ENCODE measurements around the gene SGCA. TPM values are rescaled to one million over a fixed set of nuclear protein-coding genes. Genes with fewer than 3 reads are reported as not detected.

Gene SGCA
- total and polyA plus RNA-seq, 7 donors: 2.5 to 80.1 (median 27.3) TPM

DNA sequence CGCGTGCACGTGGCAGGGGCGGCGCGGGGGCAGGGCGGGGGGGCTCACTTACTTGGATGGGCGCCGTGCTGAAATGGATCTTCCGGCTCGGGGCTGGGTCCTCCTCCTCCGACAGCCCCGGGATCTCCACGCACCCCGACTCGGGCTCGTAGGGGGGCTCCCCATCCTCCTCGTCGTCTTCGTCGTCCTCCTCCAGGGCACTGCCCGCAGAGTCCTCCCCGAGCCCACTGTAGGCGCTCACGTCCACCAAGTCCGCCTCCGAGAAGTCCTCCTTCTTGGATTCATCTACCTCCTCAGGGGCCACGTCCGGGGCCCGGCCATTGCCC is 16.8 kb upstream of the SGCA start:
- Histone ChIP-seq H3K27me3 (no peaks in the 10 kb centered on the region), H3K4me3 (peak overlapping the region; percentile 69 to 92 (median 82)), H3K4me1 (peaks cover 0 to 77% (median 63%) of the 10 kb centered on the region in 4 donors), H3K9me3 (no peaks in the 10 kb centered on the region), H3K36me3 (peaks cover 4 to 12% (median 10%) of the 10 kb centered on the region in 4 donors), H3K27ac (peak overlapping the region; percentile 89 to 95 (median 92))
- DNase-seq: no peak
- TF ChIP-seq POLR2A (IDR thresholded peaks at IDR 0.05) (no peak), EP300 (IDR thresholded peaks at IDR 0.05) (no peak), POLR2AphosphoS5 (IDR thresholded peaks at IDR 0.05) (no peak)
- TF ChIP-seq, protein P1, sequence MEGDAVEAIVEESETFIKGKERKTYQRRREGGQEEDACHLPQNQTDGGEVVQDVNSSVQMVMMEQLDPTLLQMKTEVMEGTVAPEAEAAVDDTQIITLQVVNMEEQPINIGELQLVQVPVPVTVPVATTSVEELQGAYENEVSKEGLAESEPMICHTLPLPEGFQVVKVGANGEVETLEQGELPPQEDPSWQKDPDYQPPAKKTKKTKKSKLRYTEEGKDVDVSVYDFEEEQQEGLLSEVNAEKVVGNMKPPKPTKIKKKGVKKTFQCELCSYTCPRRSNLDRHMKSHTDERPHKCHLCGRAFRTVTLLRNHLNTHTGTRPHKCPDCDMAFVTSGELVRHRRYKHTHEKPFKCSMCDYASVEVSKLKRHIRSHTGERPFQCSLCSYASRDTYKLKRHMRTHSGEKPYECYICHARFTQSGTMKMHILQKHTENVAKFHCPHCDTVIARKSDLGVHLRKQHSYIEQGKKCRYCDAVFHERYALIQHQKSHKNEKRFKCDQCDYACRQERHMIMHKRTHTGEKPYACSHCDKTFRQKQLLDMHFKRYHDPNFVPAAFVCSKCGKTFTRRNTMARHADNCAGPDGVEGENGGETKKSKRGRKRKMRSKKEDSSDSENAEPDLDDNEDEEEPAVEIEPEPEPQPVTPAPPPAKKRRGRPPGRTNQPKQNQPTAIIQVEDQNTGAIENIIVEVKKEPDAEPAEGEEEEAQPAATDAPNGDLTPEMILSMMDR (IDR thresholded peaks at IDR 0.05): no peak
- 0% methylated on average over 30 of the region's 30 CpGs for WGBS, 2 donors
- intact Hi-C loops (cut with DNase I): no loop called here

DNA sequence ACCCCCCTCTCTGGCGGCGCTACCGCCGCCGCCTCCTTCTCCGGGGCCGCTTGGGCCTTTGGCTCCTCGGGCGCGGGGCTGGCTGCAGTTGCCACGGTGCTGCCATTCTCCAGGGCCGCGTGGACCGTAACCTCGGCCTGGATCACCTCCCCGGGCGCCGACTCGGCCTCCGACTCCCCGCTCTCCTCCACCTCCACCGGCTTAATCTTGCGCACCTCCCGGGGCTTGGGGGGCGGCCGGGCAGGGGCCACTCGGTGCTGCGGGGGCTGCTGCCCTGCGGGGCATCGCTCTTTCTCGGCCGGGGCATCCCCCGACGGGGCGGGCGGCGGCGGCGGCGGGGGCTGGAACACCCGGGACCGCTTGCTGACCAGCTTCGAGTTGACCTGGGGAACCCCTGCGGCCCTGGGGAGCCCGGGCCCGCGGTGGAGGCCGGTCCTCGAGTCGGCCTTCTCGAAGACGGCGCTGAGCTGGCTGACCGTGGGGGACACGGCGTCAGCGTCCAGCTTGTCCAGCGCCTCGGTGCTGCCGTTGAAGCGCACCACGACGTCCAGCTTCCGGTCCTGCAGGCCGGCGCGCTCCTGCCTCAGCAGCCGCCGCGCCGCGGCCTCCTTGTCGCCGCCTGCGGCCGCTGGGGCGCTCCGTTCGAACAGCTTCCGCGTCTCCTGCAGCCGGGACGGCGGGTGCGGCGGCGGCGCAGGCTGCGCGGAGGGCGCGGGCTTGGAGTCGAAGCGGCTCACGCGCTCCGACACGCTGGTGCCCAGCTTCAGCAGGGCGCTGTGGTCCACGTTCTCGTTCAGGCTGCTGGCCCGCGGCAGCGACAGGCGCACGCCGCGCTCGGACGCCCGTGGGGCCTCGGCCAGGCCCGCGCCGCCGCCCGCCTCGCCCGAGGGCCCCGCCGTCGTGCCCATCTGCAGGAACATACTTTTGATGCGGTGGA is 16.1 kb upstream of the SGCA start:
- WGBS, 2 donors: 0 to 1% methylated on average over 123 of the region's 123 CpGs
- intact Hi-C loops (cut with DNase I): no loop called here
- peak overlapping the region; percentile 69 to 92 (median 82) for H3K4me3 ChIP-seq
- TF ChIP-seq EP300 (IDR thresholded peaks at IDR 0.05) (no peak), POLR2AphosphoS5 (IDR thresholded peaks at IDR 0.05) (peak in 1 of 4 donors; percentile 15), POLR2A (IDR thresholded peaks at IDR 0.05) (no peak)
- TF ChIP-seq, protein P1 (IDR thresholded peaks at IDR 0.05): peak in 1 of 4 experiments; percentile 15
- no peaks in the 10 kb centered on the region for H3K9me3 ChIP-seq
- no peaks in the 10 kb centered on the region for H3K27me3 ChIP-seq
- H3K27ac ChIP-seq: peak overlapping the region; percentile 89 to 95 (median 92)
- DNase-seq: peak; percentile 80
- H3K36me3 ChIP-seq: peaks cover 4 to 6% (median 4%) of the 10 kb centered on the region in 4 donors
- H3K4me1 ChIP-seq: peaks cover 0 to 83% (median 70%) of the 10 kb centered on the region in 4 donors

DNA sequence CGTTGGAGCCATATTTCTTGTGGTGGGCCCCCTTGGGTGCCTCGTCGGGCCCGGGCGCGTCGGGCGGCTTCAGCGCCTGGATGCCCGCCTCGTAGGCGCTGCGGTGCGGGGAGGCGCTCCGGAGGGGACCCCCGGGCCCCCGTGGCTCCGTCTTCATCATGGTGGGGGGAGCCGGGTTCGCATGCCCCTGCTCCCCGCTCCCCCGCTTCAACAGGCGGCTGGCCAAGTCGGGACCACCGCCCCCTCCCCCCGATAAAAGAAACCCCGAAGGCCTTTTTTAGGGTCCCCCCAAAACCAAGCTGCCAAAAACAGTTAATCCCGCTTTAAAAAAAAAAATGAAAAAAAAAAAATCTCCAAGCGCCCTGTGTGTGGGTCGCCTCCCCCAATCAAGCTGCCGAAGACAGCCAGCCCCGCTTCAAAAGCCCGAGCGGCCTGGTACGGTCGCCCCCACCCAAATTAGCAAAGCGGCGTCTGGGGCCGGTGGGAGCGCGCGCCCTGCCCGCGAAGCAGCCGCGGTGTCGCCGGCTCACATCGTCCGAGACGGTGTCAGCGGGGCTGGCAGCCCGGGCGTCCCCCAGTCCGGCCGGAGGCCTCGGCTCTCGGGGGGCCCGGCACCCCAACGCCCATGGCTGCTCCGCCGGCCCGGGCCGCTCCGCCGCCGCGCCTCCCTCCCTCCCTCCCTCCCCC is 15.3 kb upstream of the SGCA start, which contains the start of gene PPP1R9B:
TSS of gene PPP1R9B (minus strand) at position 324 of the 687 bp plus-strand sequence. CDS start at position 160, 164 bp downstream.
- 0% methylated on average over 69 of the region's 69 CpGs for WGBS, 2 donors
- Histone ChIP-seq H3K4me3 (peak within 1 kb of the TSS; percentile 69 to 92 (median 82)), H3K36me3 (no peaks in the 10 kb centered on the region), H3K27ac (peak within 1 kb of the TSS; percentile 89 to 95 (median 92)), H3K27me3 (no peaks in the 10 kb centered on the region), H3K9me3 (no peaks in the 10 kb centered on the region), H3K4me1 (peaks cover 0 to 85% (median 77%) of the 10 kb centered on the region in 4 donors)
- TF ChIP-seq POLR2A (IDR thresholded peaks at IDR 0.05) (no peak), POLR2AphosphoS5 (IDR thresholded peaks at IDR 0.05) (no peak)
- DNase-seq: no peak
- intact Hi-C loops (cut with DNase I): no loop called here

DNA sequence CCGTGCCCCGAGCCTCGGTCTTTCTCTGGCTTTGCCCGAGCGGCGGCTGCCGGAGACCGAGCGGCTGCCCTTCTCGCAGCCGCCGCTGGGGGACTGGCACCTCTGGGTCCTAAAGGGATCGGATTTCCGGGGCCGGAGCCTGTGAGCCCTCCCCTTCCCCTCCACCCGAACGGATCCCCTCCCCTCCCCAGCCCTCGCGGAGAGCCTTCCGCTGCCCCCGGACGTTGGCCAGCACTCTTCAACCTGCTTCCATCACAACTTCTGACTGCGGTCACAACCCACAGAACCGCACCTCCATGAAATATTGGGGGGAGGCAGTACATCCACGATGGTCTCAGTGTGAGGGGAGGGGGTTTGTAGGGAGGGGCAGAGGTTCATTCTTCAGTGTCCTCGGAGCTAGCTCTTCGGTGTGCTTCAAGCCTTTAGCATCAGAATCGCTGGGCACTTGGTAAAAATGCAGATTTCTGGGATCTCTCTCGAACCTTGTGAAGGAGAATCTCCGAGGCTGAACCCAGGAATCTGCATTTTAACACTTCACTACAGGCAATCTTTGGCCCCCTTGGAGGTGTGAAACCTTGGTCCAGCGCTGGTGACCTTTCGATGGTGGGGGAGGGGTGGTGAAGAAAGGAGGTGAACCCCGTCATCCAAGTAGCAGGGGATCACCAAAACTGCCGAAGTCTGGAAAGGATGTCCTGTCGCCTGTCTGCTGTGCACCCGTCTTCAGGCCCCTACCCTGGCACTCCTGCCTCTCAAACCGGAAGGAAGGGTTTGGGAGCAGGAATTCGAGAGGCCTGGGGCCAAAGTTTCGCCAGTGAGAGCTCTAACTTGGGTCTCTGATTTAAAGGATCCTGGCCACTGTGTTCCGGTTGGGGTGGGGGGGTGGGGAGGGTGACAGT is 14.5 kb upstream of the SGCA start:
- DNase-seq: peak; percentile 95
- Histone ChIP-seq H3K4me3 (peak overlapping the region; percentile 69 to 92 (median 82)), H3K36me3 (no peaks in the 10 kb centered on the region), H3K27me3 (no peaks in the 10 kb centered on the region), H3K27ac (peak overlapping the region; percentile 89 to 95 (median 92)), H3K4me1 (peaks cover 0 to 80% (median 74%) of the 10 kb centered on the region in 4 donors), H3K9me3 (no peaks in the 10 kb centered on the region)
- TF ChIP-seq, protein P1 (IDR thresholded peaks at IDR 0.05): peak; percentile 48 to 87 (median 54)
- peak; percentile 56 to 80 (median 62) for TF ChIP-seq POLR2AphosphoS5 (IDR thresholded peaks at IDR 0.05)
- peak in 1 of 2 donors; percentile 42 for TF ChIP-seq POLR2A (IDR thresholded peaks at IDR 0.05)
- no peak for TF ChIP-seq EP300 (IDR thresholded peaks at IDR 0.05)
- intact Hi-C loops (cut with DNase I): no loop called here
- 0% methylated on average over 40 of the region's 40 CpGs for WGBS, 2 donors
